PC-9 (cell line): ENCODE measurements around the gene SLC9B1.

Experiments
- CTCF ChIP-seq: fragments of 200-600 bp; sonication (generic); conservative IDR thresholded peaks from 2 replicates; pipeline ENCODE4 v1.6.1; 2017; ENCODE audit warnings: mixed run types, antibody characterized with exemption, mild to moderate bottlenecking, moderate library complexity
- EZH2 ChIP-seq: fragments of 200-600 bp; sonication (generic); IDR thresholded peaks from 2 replicates; pipeline ENCODE4 v1.8.0; 2017; ENCODE audit warnings: antibody characterized with exemption, low read depth

- TF ChIP-seq CTCF, result no peak
- TF ChIP-seq EZH2, result no peak
These were observed 158.7 kb downstream of the SLC9B1 start for GRCh38 chr4:102860611-102861324.
